HepG2 (cell line): ENCODE measurements around the gene ARHGEF39. TPM values are rescaled to one million over a fixed set of nuclear protein-coding genes. Genes with fewer than 3 reads are reported as not detected.
A peak's percentile ranks its signal among the peaks of the same experiment; 100 is the strongest.

Experiments used
- ERF ChIP-seq: IDR thresholded peaks from 2 replicates; pipeline ENCODE4 v1.6.1; 2018; ENCODE audit warnings: missing biosample characterization, missing genetic modification reagents
- GATAD1 ChIP-seq: IDR thresholded peaks from 2 replicates; pipeline ENCODE4 v1.6.1; 2016; ENCODE audit warnings: missing genetic modification reagents, missing compliant biosample characterization
- RBM39 ChIP-seq: fragments of 200-400 bp; formaldehyde crosslinking; IDR thresholded peaks from one replicate; pipeline ENCODE4 v1.6.1; 2018; ENCODE audit warnings: antibody characterized with exemption, mild to moderate bottlenecking, low read depth, low read length; ENCODE audit not compliant: poor library complexity, severe bottlenecking
- SRSF1 ChIP-seq: fragments of 200-400 bp; formaldehyde crosslinking; optimal IDR thresholded peaks from 2 replicates; pipeline ENCODE3; 2017; ENCODE audit warnings: mild to moderate bottlenecking, low read depth, low read length, moderate library complexity
- TRIM24 ChIP-seq: sonication (generic); formaldehyde crosslinking; IDR thresholded peaks from 2 replicates; pipeline ENCODE4 v1.8.0; 2022; ENCODE audit warnings: mild to moderate bottlenecking, missing genetic modification reagents
- YEATS2 ChIP-seq: sonication (generic); formaldehyde crosslinking; IDR thresholded peaks from 2 replicates; pipeline ENCODE4 v1.4.0; 2020; ENCODE audit warnings: missing genetic modification reagents, borderline replicate concordance
- ZFP1 ChIP-seq: IDR thresholded peaks from 2 replicates; pipeline ENCODE4 v1.6.1; 2016
- ZNF430 ChIP-seq: sonication (generic); formaldehyde crosslinking; IDR thresholded peaks from 2 replicates; pipeline ENCODE4 v1.9.0; 2021; ENCODE audit warnings: mild to moderate bottlenecking, missing genetic modification reagents
- polyA plus RNA-seq, 8 experiments: library from polyadenylated mRNA; depleted of rRNA in 3 of 8; stranded (reverse) in 7 of 8; unstranded in 1 of 8; fragments of >200 nt; fragmentation: Illumina TruSeq in 4 of 8; extraction: Trizol in 4 of 8; gene quantifications; 2 replicates each; pipeline versions ENCODE4 v1.2.1 to v1.2.3, GENCODE V29; 2011 to 2016; ENCODE audit warnings: low read depth in 4 of 8, missing spikeins in 1 of 8, mixed read lengths in 1 of 8; ENCODE audit not compliant: insufficient read depth in 1 of 8
- total RNA-seq, 5 experiments: library from RNA; depleted of rRNA; stranded (reverse); fragments of >200 nt; fragmentation: Illumina TruSeq; extraction: Trizol; gene quantifications; 2 replicates each; pipeline ENCODE4 v1.2.3, GENCODE V29; 2016; ENCODE audit warnings: low read depth in 1 of 5
- TF ChIP-seq, protein P1 (sequence below): sonication (generic); formaldehyde crosslinking; IDR thresholded peaks from 2 replicates; pipeline ENCODE4 v1.9.0; 2021; ENCODE audit warnings: missing genetic modification reagents, borderline replicate concordance
- TF ChIP-seq, protein P2 (sequence below), 2 experiments: fragments of 450-650 bp in 1 of 2; sonication (generic) in 1 of 2; formaldehyde crosslinking in 1 of 2; IDR thresholded peaks; 2 replicates each; pipeline versions ENCODE4 v1.6.1 to v1.8.0; 2016 to 2022; ENCODE audit warnings: antibody characterized with exemption in 1 of 2, mild to moderate bottlenecking in 1 of 2, missing genetic modification reagents in 1 of 2

Gene ARHGEF39
- total and polyA plus RNA-seq, 2 of the 13 experiments (the other 11 are each of a cell fraction or from before 2014, with no cell fraction given) = 11.2 to 12.3 TPM

DNA sequence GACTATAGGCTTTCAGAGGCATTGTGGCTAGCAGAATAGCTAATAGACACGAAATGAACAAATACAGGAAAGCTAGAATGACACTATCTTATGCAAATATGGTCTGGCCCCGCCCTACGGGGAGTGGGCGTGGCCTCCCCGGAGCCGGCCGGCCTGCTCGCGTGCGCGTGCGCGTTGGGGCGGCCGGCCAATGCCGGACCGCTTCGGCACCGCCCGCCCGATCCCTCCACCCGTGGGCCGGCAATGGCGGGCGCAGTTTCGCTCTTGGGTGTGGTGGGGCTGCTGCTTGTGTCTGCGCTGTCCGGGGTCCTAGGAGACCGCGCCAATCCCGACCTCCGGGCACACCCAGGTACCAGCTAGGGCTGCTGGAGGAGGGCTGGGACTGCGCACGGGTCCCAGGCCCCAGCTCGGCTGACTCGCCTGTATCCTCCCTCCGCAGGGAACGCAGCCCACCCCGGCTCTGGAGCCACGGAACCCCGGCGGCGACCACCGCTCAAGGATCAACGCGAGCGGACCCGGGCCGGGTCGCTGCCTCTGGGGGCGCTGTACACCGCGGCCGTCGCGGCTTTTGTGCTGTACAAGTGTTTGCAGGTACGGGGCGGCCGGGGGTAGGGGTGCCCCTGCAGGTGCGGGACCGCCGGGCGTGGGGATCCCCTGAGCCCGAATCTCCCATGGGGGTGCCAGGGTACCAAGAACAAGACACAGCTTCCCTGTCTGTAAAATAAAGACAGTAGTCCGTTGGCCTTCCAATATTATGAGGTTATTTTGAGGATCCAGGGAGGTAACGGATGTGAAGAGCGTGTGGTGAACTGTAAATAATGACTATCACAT lies 6.6 kb downstream of the ARHGEF39 start, which contains the start of gene CCDC107 (continued):
- TF ChIP-seq, protein P1, sequence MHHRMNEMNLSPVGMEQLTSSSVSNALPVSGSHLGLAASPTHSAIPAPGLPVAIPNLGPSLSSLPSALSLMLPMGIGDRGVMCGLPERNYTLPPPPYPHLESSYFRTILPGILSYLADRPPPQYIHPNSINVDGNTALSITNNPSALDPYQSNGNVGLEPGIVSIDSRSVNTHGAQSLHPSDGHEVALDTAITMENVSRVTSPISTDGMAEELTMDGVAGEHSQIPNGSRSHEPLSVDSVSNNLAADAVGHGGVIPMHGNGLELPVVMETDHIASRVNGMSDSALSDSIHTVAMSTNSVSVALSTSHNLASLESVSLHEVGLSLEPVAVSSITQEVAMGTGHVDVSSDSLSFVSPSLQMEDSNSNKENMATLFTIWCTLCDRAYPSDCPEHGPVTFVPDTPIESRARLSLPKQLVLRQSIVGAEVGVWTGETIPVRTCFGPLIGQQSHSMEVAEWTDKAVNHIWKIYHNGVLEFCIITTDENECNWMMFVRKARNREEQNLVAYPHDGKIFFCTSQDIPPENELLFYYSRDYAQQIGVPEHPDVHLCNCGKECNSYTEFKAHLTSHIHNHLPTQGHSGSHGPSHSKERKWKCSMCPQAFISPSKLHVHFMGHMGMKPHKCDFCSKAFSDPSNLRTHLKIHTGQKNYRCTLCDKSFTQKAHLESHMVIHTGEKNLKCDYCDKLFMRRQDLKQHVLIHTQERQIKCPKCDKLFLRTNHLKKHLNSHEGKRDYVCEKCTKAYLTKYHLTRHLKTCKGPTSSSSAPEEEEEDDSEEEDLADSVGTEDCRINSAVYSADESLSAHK = no peak
- no peak for TF ChIP-seq YEATS2
- no peak; the same call in 1 of the 2 replicates for TF ChIP-seq ERF (CRISPR knock-in tag)
- no peak for TF ChIP-seq ZFP1
- no peak for TF ChIP-seq GATAD1 (CRISPR knock-in tag)
- 0 out of 2 replicates have a peak, but pooled peaks have one; percentile 39 for TF ChIP-seq ZNF430
- no peak for TF ChIP-seq TRIM24 (CRISPR knock-in tag)
- TF ChIP-seq SRSF1 = peak; percentile 62
- peak; percentile 78 for TF ChIP-seq RBM39
- TF ChIP-seq, protein P2, sequence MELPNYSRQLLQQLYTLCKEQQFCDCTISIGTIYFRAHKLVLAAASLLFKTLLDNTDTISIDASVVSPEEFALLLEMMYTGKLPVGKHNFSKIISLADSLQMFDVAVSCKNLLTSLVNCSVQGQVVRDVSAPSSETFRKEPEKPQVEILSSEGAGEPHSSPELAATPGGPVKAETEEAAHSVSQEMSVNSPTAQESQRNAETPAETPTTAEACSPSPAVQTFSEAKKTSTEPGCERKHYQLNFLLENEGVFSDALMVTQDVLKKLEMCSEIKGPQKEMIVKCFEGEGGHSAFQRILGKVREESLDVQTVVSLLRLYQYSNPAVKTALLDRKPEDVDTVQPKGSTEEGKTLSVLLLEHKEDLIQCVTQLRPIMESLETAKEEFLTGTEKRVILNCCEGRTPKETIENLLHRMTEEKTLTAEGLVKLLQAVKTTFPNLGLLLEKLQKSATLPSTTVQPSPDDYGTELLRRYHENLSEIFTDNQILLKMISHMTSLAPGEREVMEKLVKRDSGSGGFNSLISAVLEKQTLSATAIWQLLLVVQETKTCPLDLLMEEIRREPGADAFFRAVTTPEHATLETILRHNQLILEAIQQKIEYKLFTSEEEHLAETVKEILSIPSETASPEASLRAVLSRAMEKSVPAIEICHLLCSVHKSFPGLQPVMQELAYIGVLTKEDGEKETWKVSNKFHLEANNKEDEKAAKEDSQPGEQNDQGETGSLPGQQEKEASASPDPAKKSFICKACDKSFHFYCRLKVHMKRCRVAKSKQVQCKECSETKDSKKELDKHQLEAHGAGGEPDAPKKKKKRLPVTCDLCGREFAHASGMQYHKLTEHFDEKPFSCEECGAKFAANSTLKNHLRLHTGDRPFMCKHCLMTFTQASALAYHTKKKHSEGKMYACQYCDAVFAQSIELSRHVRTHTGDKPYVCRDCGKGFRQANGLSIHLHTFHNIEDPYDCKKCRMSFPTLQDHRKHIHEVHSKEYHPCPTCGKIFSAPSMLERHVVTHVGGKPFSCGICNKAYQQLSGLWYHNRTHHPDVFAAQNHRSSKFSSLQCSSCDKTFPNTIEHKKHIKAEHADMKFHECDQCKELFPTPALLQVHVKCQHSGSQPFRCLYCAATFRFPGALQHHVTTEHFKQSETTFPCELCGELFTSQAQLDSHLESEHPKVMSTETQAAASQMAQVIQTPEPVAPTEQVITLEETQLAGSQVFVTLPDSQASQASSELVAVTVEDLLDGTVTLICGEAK (IDR thresholded peaks at IDR 0.05) = no peak
- TF ChIP-seq, protein P2 (CRISPR knock-in tag; IDR thresholded peaks at IDR 0.05) = peak; percentile 46; the same call in 1 of the 2 replicates
